Heart left ventricle (tissue), 13 donors: ENCODE data around the gene RNF123.

ENCODE experiments used
- CTCF ChIP-seq, 12 donors: fragments of 200-600 bp; sonication (generic) in 4 of 12; IDR thresholded peaks; one replicate each; pipeline versions ENCODE4 v1.5.0 to v1.8.0; 2018 to 2022; ENCODE audit warnings: antibody characterized with exemption in 12 of 12, mild to moderate bottlenecking in 5 of 12
- POLR2A ChIP-seq, 2 donors: fragments of 450-650 bp; IDR thresholded peaks; one replicate each; pipeline ENCODE4 v1.6.1; 2017; ENCODE audit warnings: antibody characterized with exemption in 2 of 2, mild to moderate bottlenecking in 2 of 2, moderate library complexity in 2 of 2
- donor health status: ischemic (EF 13 %, LVEDD 7.1; RV severe dilation, severe dysfunction).
- donor health status: DM: no; HTN: yes; CAD: no.
- donor health status: DM: no; HTN: no; CAD: no.
- donor health status: ischemic (EF 25% LVEDD 6.9; RV normal size, moderate dysfunction).
- donor health status: ischemic (EF 25% LVEDD 5.7; RV mildly dilated, moderate dysfunction).
- donor health status: ischemic (EF 35%, LVEDD 5.7; RV mildly dilated, moderate dysfunction).
- donor health status: nonischemic (EF 11% LVEDD 7.7; RV severe dilation, severe dysfunction).
- donor health status: DM: yes; HTN: yes; CAD: no.
- donor health status: PGD.
- donor health status: ischemic (EF 29% LVEDD 5.4; RV normal size, mild dysfunction).
- donor health status: nonischemic (EF 23%, LVEDD 6.1; RV moderate dilation, normal function).

GRCh38 chr3:49670940-49671290 lies 18.4 kb upstream of the RNF123 start:
- TF ChIP-seq CTCF (IDR thresholded peaks at IDR 0.05): no peak
- no peak for TF ChIP-seq POLR2A (IDR thresholded peaks at IDR 0.05)
